CD4-positive, alpha-beta T cell treated with Interferon gamma for 1 hour (primary cell): ENCODE measurements around the gene ARHGAP36.

ENCODE experiments used
- DNase-seq: peaks from one replicate; pipeline ENCODE4 v3.0.0-alpha.2; 2020

Gene ARHGAP36

DNA sequence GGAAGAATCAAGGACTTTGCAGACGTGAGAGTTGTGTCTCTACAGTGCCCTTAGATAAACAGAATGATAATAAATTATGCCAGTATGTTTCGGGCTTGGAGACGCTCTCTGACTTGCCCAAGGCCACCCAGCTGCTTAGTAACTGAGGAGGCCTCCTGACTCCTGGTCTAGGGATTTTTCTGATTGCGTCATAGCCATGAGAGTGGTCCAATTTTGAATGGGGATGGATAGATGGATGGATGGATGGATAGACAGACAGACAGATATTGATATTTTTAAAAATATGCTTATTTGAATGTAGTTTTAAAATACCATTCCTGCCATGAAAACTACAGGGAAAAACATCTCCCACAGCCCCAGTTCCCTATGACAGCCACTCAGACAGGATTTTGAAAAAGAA, 15.5 kb downstream of the ARHGAP36 start:
- DNase-seq: no peak

DNA sequence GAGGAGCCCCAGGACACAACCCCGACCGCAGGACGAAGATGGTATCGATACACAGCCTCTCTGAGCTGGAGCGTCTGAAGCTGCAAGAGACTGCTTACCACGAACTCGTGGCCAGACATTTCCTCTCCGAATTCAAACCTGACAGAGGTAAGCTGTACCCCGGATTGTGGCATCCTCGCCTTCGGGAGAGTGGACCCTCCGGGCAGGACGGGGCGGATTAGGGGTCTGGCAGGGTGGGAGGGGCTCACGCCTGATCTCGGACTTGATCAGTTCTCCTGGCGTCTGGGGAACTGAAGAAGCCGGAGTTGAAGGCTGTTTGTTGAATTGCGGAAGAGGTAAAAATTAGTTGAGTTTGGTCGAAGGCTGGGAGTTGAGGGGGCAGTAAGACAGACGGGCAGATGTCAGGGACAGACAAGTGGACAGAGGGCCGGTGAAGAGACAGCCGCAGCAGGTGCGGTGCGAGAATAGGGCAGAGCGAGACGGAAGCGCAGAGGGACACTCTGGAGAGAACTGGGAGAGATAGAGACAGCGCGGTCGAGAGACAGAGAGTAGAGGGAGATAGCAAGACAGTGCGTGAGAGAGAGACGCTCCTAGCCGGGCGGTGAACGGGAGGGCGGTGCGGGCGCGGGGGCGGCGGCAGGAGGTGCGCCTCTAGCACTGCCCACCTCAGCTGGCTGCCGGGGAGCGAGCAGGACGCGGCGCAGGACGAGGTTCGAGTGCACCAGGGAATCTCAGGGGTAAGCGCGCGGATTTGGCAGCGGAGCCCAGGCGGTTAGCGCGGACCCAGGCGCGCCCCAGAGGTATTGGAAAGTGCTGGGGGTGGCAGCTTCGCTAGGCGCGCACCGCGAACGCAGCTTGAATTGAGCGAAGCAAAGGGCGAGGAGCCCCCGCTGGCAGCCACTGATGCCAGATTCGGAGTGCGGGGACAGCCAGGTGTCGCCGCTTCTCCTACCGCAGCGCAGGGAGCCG, 23.9 kb downstream of the ARHGAP36 start:
- DNase-seq: no peak

DNA sequence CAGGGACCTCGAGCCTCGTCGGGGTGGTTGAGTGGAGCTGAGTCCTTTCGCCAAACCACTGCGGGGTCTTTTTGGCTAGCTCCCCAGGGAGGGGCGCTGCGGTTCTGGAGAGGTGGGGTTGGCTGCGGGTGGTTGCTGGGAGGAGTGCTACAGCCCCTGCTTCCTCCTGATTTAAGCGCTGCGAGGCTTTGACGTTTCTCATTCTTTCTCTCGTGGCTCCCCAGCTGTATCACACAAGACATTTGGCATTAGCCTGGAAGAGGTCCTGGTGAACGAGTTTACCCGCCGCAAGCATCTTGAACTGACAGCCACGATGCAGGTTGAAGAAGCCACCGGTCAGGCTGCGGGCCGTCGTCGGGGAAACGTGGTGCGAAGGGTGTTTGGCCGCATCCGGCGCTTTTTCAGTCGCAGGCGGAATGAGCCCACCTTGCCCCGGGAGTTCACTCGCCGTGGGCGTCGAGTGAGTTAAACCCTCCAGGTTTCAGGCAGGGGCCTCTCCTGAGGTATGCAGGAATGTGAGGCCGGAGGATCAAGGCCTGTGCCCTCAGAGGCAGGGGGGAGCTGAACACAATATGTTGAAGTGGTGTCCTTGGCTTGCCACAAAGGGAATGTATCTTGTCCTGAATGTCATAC, 25.5 kb downstream of the ARHGAP36 start:
- no peak for DNase-seq

DNA sequence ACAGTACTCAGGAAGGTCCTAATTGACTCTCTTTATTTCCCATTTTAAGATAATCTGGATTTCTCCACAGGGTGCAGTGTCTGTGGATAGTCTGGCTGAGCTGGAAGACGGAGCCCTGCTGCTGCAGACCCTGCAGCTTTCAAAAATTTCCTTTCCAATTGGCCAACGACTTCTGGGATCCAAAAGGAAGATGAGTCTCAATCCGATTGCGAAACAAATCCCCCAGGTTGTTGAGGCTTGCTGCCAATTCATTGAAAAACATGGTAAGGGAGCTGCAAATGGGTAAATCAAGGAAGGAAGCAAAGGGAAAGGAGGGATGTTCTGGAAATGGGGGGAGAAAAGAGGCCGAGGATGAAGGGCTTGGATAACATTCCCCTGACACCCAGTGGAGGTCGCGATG, 26.0 kb downstream of the ARHGAP36 start:
- DNase-seq: no peak

GRCh38 chrX:131136776-131137175, 78.6 kb downstream of the ARHGAP36 start:
- no peak for DNase-seq

- DNase-seq: no peak
Measured at GRCh38 chrX:131139072-131139471, 80.9 kb downstream of the ARHGAP36 start.
